GM21576 (cell line): Measurements from ENCODE around the gene PACRG.

Source experiments
- ATAC-seq: cut with Tn5 transposase; IDR thresholded peaks from one replicate; pipeline ENCODE4 v1.9.1; 2021; ENCODE audit warnings: mild to moderate bottlenecking, moderate library complexity; ENCODE audit not compliant: unreplicated experiment

PACRG gene

DNA sequence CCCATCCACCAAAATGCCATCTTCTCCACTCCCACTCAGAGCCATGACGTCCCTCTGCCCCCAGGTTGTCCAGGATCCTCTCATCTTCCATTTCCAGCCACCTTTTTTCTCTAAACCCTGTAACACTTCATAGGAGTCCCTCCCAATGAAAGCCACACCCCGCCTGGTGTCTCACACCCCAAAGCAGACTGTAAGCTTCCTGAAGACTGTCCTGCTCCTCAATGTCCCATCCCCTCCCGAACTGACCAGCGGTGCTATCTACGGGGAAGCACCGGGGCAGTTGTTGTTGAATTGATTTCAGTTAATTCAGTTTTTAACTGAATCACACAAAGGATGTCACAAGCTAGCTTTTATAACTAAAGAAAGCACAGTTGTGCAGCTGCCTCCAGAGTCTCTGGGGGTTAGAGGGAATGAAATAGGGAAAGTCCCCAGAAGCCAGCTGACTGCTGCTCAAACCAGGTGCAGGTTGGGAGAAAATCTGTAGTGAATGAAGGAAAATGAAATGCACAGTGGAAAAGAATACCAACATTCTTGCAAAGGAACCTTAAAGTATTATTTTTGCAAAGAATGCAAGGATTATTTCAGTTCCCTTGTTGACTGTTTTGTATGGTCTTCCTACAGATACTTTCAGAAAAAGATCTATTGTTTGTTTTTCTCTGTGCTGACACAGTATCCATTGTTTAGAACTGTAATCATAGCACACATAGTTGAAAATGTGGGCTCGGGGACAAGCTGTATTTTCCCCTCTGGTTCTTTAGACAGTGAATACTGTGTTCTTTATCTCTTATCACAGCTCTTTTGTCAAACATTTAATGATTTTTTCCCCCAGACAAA is 464.1 kb downstream of the PACRG start:
- no peak for ATAC-seq

DNA sequence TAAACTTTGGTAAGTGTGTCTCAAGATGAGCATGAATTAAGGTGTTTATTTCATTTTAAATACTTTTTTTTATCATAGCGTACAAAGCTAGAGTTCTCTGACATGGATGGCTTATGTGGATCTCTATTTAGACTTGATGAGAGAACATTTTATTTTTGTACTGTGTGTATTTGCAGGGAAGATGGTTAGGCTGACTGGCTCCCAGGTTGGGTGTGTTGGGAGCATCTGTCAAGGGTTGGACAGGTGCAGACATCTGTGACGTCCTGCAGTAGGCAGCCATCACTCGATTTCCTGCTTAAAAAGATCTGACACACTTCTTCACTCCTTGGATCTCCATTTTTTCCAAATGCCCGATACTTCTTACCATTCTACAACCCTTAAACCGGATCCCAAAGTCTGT is 464.8 kb downstream of the PACRG start:
- no peak for ATAC-seq

DNA sequence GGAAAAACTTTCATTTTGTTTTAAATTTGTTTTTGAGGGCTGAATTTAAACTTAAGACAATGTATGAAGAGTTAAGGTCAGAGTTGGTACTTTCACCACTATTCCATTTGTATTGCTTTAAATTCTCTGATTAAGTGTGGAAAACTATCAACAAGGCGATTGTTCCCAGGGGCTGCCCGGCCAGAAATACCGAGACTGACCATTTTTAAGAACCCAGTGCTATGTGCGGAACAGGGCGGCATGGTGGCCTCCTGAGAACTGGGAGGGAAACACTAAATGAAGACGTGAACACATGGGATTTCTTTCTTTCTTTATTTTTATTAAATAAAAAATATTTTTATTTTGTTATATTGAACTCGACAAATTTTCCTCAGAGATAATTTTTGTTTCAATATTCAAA is 465.6 kb downstream of the PACRG start:
- ATAC-seq, result no peak

DNA sequence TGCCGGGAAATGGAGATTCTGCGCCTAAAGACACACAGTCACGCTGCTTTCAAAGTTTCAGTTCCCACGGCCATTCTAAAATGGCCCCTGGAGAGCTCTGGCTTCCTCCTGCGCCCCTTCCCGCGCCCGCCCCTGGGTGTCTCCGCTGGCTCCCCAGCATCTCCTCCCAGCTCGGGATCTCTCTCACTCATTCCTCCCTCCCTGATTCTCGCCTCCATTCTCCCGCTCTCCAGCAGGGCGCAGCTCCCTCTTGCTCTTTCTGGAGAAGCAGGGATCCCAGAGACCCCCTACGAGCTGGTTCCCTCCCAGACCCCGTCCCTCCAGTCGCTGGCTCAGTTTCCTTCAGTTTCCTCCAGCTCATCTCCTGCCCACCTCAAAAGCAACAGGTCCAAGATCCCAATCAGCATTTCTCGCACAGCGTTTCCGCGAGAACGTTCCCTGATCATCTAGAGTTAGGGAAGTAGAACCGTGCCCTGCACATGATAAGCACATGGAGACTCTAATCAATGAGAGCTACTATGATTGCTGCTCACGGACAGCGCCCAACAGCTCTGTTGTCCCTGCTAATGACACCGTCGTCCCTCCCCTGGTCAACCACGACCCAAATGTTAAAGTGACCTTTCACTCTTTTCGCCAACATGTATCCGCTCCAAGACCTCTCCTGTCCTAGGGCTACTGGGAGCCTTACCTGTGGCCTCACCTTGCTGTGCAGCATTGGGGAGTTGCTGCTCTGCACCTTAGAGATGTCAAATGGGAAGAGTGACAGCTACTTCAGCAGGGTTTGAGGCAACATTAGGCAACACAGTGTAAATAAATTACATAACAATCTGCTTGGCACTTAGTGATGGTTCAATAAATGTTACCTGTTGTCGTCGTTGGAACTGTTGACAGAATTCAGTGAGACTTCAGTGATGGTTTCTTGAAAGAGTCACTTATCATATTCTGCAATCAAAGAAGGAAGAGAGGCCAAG is 468.2 kb downstream of the PACRG start:
- no peak for ATAC-seq

DNA sequence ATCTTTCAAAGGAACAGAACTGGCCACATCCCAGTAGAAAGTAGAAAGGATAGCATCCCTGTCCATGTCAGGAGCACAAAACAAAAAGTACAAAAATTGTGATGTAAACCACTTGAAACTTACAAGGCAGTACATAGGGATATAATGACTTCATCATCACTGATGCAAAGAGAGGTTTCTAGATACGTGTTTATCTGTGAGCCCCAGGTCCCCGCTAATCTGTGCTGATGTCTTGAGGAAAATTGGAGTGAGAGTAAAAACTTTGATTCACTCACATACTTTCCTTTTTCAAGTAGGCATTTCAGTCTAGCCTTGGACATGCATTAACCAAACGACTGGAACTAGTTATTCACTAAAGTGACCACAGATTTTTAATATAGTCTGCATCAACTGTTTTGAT is 470.1 kb downstream of the PACRG start:
- ATAC-seq, result no peak

GRCh38 chr6:163198396-163198795 is 470.6 kb downstream of the PACRG start:
- no peak for ATAC-seq

DNA sequence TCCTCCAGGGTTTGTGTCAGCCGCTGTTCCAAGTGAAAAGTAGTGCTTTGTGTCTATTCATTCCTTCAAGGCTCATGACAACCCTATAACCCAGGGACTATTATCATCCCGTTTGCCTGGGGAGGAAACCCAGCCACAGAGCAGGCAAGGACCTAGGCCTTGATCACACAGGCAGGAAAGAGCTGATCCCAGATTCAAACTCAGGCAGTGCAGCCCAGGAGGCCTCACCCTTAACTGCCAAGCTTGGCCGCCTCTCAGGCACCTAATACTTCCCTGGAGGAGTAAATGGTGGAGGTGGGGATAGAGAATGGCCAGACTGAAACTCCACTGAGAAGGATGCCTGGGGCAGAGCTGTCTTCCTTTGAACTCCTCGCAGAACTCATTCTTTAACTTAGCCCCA is 471.6 kb downstream of the PACRG start:
- no peak for ATAC-seq

GRCh38 chr6:163200289-163200688 is 472.5 kb downstream of the PACRG start:
- ATAC-seq, result no peak

GRCh38 chr6:163200694-163201093 is 472.9 kb downstream of the PACRG start:
- no peak for ATAC-seq

DNA sequence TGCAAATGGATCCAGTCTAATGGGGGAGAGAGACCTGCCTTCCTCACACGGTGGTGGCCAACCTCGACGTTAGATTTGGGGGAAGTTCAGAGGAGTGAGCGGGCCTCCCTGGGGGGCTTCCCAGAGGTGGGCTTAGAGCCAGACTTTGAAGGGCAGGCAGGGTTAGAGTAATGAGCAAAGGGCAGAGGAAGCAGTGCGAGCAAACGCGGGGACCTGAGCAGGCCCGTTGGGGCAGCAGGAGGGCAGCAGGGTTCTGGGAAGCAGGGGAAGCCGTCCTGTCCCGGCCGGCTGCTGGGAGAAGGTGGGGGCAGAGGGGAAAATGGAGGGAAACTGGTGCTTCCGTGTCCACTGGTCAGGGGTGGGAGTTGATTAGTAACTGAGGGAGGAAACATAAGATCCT is 474.1 kb downstream of the PACRG start:
- no peak for ATAC-seq

DNA sequence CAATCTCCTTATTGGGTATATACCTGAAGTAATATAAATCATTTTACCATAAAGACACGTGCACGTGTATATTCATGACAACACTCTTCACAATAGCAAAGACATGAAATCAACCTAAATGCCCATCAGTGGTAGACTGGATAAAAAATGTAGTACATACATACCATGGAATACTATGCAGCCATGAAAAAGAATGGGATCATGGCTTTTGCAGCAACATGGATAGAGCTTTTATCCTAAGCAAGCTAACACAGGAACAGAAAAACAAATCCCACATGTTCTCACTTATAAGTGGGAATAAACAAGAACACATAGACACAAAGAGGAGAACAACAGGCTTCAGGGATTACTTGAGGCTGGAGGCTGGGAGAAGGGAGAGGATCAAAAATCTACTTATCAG is 478.4 kb downstream of the PACRG start:
- ATAC-seq, result no peak

GRCh38 chr6:163207431-163208383 is 479.9 kb downstream of the PACRG start:
- ATAC-seq, result no peak

DNA sequence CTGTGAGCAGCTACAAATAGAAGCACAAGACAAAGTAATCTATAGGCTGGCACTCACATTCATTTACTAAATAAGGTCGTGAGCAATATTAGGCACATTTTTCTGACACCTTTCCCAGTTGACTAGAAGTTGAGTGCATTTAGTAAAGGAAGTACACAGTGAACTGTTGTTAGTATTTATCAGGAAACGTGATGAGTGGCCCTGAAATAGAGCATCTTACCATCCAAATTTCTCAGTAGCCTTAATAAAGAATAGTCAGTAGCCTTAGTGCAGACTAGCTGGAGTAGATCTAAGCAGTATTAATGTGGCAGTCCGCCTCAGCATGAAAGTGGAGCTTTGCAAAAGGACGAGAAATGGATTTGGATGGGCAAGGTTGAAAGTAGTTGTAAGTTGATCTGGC is 481.2 kb downstream of the PACRG start:
- no peak for ATAC-seq

- no peak for ATAC-seq
These were observed 484.3 kb downstream of the PACRG start for GRCh38 chr6:163212123-163212522.

DNA sequence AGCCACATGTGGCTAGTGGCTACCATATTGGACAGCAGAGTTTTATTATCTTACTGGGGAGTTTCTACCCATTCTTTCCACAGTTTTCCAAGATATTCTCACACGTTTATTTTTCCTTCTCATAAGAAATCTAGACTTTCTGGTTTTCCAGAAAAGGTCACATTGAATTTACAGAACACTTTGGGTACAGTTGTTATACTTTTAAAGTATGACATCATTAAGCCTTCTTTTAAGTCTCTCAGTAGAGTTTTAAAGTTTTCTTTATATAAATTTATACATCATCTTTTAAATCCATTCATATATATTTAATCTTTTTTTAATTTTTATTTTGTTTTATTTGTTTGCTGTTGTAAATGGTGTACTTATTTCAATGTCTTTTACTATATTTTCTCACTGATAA is 486.5 kb downstream of the PACRG start:
- ATAC-seq, result no peak

- no peak for ATAC-seq
These were observed 490.7 kb downstream of the PACRG start for GRCh38 chr6:163218361-163218894.

- ATAC-seq, result no peak
These were observed 498.5 kb downstream of the PACRG start for GRCh38 chr6:163226181-163226835.

GRCh38 chr6:163226836-163227485 is 499.2 kb downstream of the PACRG start:
- ATAC-seq, result no peak

- no peak for ATAC-seq
These were observed 500.3 kb downstream of the PACRG start for GRCh38 chr6:163228041-163228440.
